Right lobe of liver (tissue), 4 donors: ENCODE results near the gene HBEGF.

Source experiments
- CTCF ChIP-seq, 4 donors: fragments of 200-600 bp in 3 of 4; fragments of 450-650 bp in 1 of 4; IDR thresholded peaks; one replicate each; pipeline versions ENCODE4 v1.5.1 to v1.8.0; 2016 to 2022; ENCODE audit warnings: antibody characterized with exemption in 4 of 4, mild to moderate bottlenecking in 2 of 4
- POLR2A ChIP-seq: fragments of 450-650 bp; IDR thresholded peaks from one replicate; pipeline ENCODE4 v1.6.1; 2017; ENCODE audit warnings: antibody characterized with exemption, mild to moderate bottlenecking
- donor health status: DM: no; HTN: no; CAD: no.
- donor health status: DM: no; HTN: no; CAD: no.
- donor health status: DM: no; HTN: yes; CAD: no.

DNA sequence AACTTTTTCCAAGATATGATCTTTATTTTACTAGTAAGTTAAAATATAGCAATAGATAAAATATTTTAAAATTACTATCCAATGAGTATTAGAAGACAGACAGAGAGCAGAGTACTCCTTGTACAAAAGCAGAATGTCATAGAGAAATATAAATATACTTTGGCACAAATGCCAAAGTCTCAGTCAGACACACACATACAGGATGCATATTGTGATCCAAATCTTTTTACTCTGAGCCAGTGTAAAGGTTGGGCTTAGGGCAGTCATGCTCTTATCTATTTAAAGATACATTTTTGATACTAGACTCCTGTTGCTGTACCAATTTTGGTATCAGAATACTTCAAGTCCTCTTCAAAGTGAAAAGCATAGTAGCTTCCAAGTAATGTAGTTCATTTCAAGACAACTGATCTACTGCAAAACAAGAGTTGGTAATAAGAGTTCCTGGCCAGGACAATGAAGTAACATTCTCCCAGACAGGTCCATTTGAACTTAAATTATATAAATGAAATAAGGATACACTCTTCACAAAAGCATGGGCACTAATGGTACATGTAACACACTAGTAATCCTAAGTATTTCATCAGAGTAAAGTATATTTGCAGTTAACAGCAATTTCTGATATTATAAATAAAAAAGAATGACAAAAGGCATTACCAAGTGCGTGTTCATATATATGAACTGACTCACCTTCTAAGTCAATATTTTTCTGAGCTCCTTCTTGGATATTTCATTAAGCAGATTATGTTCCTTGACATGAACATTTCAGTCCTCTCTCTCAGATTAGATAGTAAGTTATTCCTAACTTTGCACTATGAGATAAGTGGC lies 54.0 kb downstream of the HBEGF start:
- no peak for TF ChIP-seq CTCF (IDR thresholded peaks at IDR 0.05)
- no peak for TF ChIP-seq POLR2A
